PC-9 (cell line): Measurements from ENCODE around the gene CHTF18. TPM values are rescaled to one million over a fixed set of nuclear protein-coding genes. Genes with fewer than 3 reads are reported as not detected.

ENCODE experiments used
- BruUV-seq: library from RNA; stranded (reverse); fragments of 400-500 nt; replicated peaks from 2 replicates; lab custom pipeline; 2021; lab: Mats Ljungman, UMichigan
- CTCF ChIA-PET: fragments of 300-600 bp; sonication (Branson Sonifier 250); formaldehyde crosslinking; loops from one replicate; lab custom pipeline; 2022; ENCODE audit warnings: antibody characterized with exemption; lab: Charles Lee
- POLR2A ChIA-PET: fragments of 300-600 bp; sonication (Branson Sonifier 250); formaldehyde crosslinking; loops from one replicate; lab custom pipeline; 2022; ENCODE audit warnings: antibody characterized with exemption; ENCODE audit not compliant: unreplicated experiment; lab: Charles Lee
- DNase-seq, 2 experiments: peaks; one replicate each; pipeline versions ENCODE4 v3.0.0 to v3.0.0-alpha.2; 2015 to 2022; ENCODE audit warnings: mixed read lengths in 1 of 2
- H2AFZ ChIP-seq: fragments of 200-600 bp; sonication (generic); 2 replicates; pipeline ENCODE4 v1.8.1; 2017; ENCODE audit warnings: antibody characterized with exemption
- H3F3A ChIP-seq: fragments of 200-600 bp; sonication (generic); 2 replicates; pipeline ENCODE4 v1.8.1; 2017; ENCODE audit warnings: antibody characterized with exemption, mild to moderate bottlenecking, low read depth; ENCODE audit not compliant: insufficient read depth
- H3K27ac ChIP-seq: fragments of 200-600 bp; sonication (generic); 2 replicates; pipeline ENCODE4 v1.6.1; 2016; ENCODE audit warnings: mixed run types
- H3K27me3 ChIP-seq: fragments of 200-600 bp; sonication (generic); 2 replicates; pipeline ENCODE4 v1.6.1; 2016; ENCODE audit warnings: low read depth, mixed run types; ENCODE audit not compliant: insufficient read depth
- H3K36me3 ChIP-seq: fragments of 200-600 bp; sonication (generic); 2 replicates; pipeline ENCODE4 v1.6.1; 2016; ENCODE audit warnings: low read depth, mixed run types
- H3K4me1 ChIP-seq: fragments of 200-600 bp; sonication (generic); replicated peaks from 2 replicates; pipeline ENCODE4 v1.6.1; 2016; ENCODE audit warnings: mixed run types; ENCODE audit not compliant: insufficient read depth
- H3K4me2 ChIP-seq: fragments of 200-600 bp; sonication (generic); 2 replicates; pipeline ENCODE4 v1.6.1; 2017; ENCODE audit warnings: mixed run types
- H3K4me3 ChIP-seq: fragments of 200-600 bp; sonication (generic); 2 replicates; pipeline ENCODE4 v1.6.1; 2016; ENCODE audit warnings: mixed run types
- H3K79me2 ChIP-seq: fragments of 200-600 bp; sonication (generic); 2 replicates; pipeline ENCODE4 v1.6.1; 2017; ENCODE audit warnings: low read depth, mixed run types
- H3K9me2 ChIP-seq: fragments of 200-600 bp; sonication (generic); 2 replicates; pipeline ENCODE4 v1.8.1; 2017; ENCODE audit warnings: mild to moderate bottlenecking; ENCODE audit not compliant: insufficient read depth
- H3K9me3 ChIP-seq: fragments of 200-600 bp; sonication (generic); 2 replicates; pipeline ENCODE4 v1.8.1; 2016; ENCODE audit warnings: low read depth; ENCODE audit not compliant: insufficient read depth
- H4K20me1 ChIP-seq: fragments of 200-600 bp; sonication (generic); 2 replicates; pipeline ENCODE4 v1.8.1; 2017; ENCODE audit not compliant: insufficient read depth
- EZH2 ChIP-seq: fragments of 200-600 bp; sonication (generic); IDR thresholded peaks from 2 replicates; pipeline ENCODE4 v1.8.0; 2017; ENCODE audit warnings: antibody characterized with exemption, low read depth
- intact Hi-C: fragments of 100-400 bp; cut with micrococcal nuclease; formaldehyde crosslinking; loops from one replicate; pipeline ENCODE4 v1.10.0; 2022; ENCODE audit not compliant: unreplicated experiment
- total RNA-seq: library from RNA; stranded (reverse); gene quantifications from 2 replicates; pipeline ENCODE4 v1.2.3, GENCODE V29; 2021
- TF ChIP-seq, protein P1 (sequence below): fragments of 200-600 bp; sonication (generic); conservative IDR thresholded peaks from 2 replicates; pipeline ENCODE4 v1.6.1; 2017; ENCODE audit warnings: mixed run types, antibody characterized with exemption, mild to moderate bottlenecking, moderate library complexity

The CHTF18 gene
- total RNA-seq, 1 experiment from 2014 or later, result 67.7 TPM

DNA sequence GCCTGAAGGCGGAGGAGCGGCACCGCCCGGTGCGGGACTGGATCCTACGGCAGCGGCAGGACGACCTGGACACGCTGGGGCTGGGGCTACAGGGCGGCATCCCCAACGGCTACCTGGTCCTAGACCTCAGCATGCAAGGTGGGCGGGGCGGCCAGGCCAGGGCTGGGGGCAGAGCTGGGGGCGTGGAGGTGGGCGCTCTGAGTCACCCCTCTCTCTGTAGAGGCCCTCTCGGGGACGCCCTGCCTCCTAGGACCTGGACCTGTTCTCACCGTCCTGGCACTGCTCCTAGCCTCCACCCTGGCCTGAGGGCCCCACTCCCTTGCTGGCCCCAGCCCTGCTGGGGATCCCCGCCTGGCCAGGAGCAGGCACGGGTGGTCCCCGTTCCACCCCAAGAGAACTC lies 20.0 kb upstream of the CHTF18 start:
- POLR2A ChIA-PET, result no interaction called here
- peaks cover 4% of the 10 kb centered on the region; the same call in 1 of the 2 replicates for H3F3A ChIP-seq
- H3K36me3 ChIP-seq, result no peaks in the 10 kb centered on the region
- no peaks in the 10 kb centered on the region for H3K27me3 ChIP-seq
- no peaks in the 10 kb centered on the region for H3K79me2 ChIP-seq
- no peak for DNase-seq
- no peak overlapping the region for H3K4me3 ChIP-seq
- TF ChIP-seq, protein P1, sequence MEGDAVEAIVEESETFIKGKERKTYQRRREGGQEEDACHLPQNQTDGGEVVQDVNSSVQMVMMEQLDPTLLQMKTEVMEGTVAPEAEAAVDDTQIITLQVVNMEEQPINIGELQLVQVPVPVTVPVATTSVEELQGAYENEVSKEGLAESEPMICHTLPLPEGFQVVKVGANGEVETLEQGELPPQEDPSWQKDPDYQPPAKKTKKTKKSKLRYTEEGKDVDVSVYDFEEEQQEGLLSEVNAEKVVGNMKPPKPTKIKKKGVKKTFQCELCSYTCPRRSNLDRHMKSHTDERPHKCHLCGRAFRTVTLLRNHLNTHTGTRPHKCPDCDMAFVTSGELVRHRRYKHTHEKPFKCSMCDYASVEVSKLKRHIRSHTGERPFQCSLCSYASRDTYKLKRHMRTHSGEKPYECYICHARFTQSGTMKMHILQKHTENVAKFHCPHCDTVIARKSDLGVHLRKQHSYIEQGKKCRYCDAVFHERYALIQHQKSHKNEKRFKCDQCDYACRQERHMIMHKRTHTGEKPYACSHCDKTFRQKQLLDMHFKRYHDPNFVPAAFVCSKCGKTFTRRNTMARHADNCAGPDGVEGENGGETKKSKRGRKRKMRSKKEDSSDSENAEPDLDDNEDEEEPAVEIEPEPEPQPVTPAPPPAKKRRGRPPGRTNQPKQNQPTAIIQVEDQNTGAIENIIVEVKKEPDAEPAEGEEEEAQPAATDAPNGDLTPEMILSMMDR, result no peak
- no peak for TF ChIP-seq EZH2
- no peaks in the 10 kb centered on the region for H3K9me3 ChIP-seq
- intact Hi-C loops, result no loop called here
- CTCF ChIA-PET, result no interaction called here
- H3K27ac ChIP-seq, result no peak overlapping the region
- H3K9me2 ChIP-seq, result no peaks in the 10 kb centered on the region
- no peaks in the 10 kb centered on the region for H3K4me1 ChIP-seq
- no TSS peak for BruUV-seq
- H4K20me1 ChIP-seq, result no peaks in the 10 kb centered on the region
- no peak overlapping the region for H3K4me2 ChIP-seq
- H2AFZ ChIP-seq, result no peak overlapping the region

GRCh38 chr16:769184-769784 lies 19.1 kb upstream of the CHTF18 start:
- Histone ChIP-seq H3K36me3 (no peaks in the 10 kb centered on the region), H3K9me2 (no peaks in the 10 kb centered on the region), H3K9me3 (no peaks in the 10 kb centered on the region), H4K20me1 (no peaks in the 10 kb centered on the region), H3K4me2 (no peak overlapping the region), H2AFZ (no peak overlapping the region), H3K27me3 (no peaks in the 10 kb centered on the region), H3F3A (peaks cover 4% of the 10 kb centered on the region; the same call in 1 of the 2 replicates), H3K27ac (no peak overlapping the region), H3K4me3 (no peak overlapping the region), H3K4me1 (no peaks in the 10 kb centered on the region), H3K79me2 (no peaks in the 10 kb centered on the region)
- POLR2A ChIA-PET, result interaction anchor here (0.6 kb wide), 1 partner anchor 9 kb away, joined by 4 read pairs; the partner anchor contains the start of gene MSLN
- BruUV-seq, result no TSS peak
- intact Hi-C loops, result no loop called here
- CTCF ChIA-PET, result interaction anchor here (0.6 kb wide), 1 partner anchor 50 kb away, joined by 5 read pairs; no protein-coding TSS in a partner anchor
- no peak for DNase-seq
- TF ChIP-seq, protein P1, result no peak
- no peak for TF ChIP-seq EZH2

GRCh38 chr16:769934-770333 lies 18.5 kb upstream of the CHTF18 start:
- Histone ChIP-seq H2AFZ (no peak overlapping the region), H4K20me1 (no peaks in the 10 kb centered on the region), H3K27me3 (no peaks in the 10 kb centered on the region), H3K4me2 (no peak overlapping the region), H3K79me2 (no peaks in the 10 kb centered on the region), H3K9me3 (no peaks in the 10 kb centered on the region), H3K36me3 (no peaks in the 10 kb centered on the region), H3K4me3 (no peak overlapping the region), H3K4me1 (no peaks in the 10 kb centered on the region), H3F3A (peaks cover 4% of the 10 kb centered on the region; the same call in 1 of the 2 replicates), H3K27ac (no peak overlapping the region), H3K9me2 (no peaks in the 10 kb centered on the region)
- ChIA-PET CTCF (interaction anchor here (0.6 kb wide), 1 partner anchor 49 kb away, joined by 7 read pairs; the partner anchor contains the start of gene ANTKMT), POLR2A (interaction anchor here (0.6 kb wide), 1 partner anchor 10 kb away, joined by 4 read pairs; the partner anchor contains the start of gene MSLN)
- BruUV-seq, result no TSS peak
- TF ChIP-seq, protein P1, result no peak
- TF ChIP-seq EZH2, result no peak
- no peak for DNase-seq
- intact Hi-C loops, result no loop called here
